ENCODE data around the gene TRAPPC2L.

DNA sequence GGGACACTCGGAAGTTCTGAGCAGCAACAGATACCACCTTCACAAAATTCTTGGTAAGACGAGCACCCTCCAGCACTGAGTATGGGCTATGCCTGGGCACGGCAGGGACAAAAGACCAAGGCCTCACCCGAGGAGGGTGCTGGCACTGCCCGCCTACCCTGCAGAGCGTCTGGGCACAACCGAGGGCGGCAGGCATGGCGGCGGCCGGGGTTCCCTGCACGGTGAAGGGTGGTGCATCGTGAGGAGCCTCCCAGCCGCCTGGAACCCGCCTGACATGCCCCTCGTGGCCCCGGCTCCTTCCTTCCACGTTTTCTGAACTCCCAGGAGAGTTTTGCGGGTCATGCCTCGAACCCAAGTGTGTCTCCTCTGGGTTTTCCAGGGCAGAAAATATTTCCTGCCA lies 19.1 kb upstream of the TRAPPC2L start:
- TF ChIP-seq, protein P1, sequence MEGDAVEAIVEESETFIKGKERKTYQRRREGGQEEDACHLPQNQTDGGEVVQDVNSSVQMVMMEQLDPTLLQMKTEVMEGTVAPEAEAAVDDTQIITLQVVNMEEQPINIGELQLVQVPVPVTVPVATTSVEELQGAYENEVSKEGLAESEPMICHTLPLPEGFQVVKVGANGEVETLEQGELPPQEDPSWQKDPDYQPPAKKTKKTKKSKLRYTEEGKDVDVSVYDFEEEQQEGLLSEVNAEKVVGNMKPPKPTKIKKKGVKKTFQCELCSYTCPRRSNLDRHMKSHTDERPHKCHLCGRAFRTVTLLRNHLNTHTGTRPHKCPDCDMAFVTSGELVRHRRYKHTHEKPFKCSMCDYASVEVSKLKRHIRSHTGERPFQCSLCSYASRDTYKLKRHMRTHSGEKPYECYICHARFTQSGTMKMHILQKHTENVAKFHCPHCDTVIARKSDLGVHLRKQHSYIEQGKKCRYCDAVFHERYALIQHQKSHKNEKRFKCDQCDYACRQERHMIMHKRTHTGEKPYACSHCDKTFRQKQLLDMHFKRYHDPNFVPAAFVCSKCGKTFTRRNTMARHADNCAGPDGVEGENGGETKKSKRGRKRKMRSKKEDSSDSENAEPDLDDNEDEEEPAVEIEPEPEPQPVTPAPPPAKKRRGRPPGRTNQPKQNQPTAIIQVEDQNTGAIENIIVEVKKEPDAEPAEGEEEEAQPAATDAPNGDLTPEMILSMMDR (IDR thresholded peaks at IDR 0.05 in 2 of 3, conservative IDR thresholded peaks at IDR 0.05 in 1 of 3; ENCODE audit: control insufficient read depth in 2 of 3, extremely low read depth in 1 of 3, insufficient read depth in 1 of 3, low read depth in 3 of 3, low read length in 3 of 3) = no peak
- TF ChIP-seq HDAC2 (IDR thresholded peaks at IDR 0.05) = no peak
- no peak for TF ChIP-seq RCOR1 (conservative IDR thresholded peaks at IDR 0.05; ENCODE audit: low read depth, low read length)
- no peak for TF ChIP-seq POLR2AphosphoS5 (IDR thresholded peaks at IDR 0.05; ENCODE audit: low read length)
- no peak for TF ChIP-seq CHD4 (IDR thresholded peaks at IDR 0.05)
- TF ChIP-seq TARDBP (IDR thresholded peaks at IDR 0.05; ENCODE audit: borderline replicate concordance) = no peak

Measured in GM12878 (cell line).